HG02852 (cell line): ENCODE measurements around the gene PRRT1B.
"Not testable (repeated sequence)": the region's sequence is repeated elsewhere in the genome, so short reads cannot be mapped to it uniquely, and the experiment has no call there.

ENCODE experiments used
- ATAC-seq: cut with Tn5 transposase; IDR thresholded peaks from one replicate; pipeline ENCODE4 v1.9.1; 2021; ENCODE audit warnings: mild to moderate bottlenecking, moderate library complexity; ENCODE audit not compliant: unreplicated experiment

Gene PRRT1B

DNA sequence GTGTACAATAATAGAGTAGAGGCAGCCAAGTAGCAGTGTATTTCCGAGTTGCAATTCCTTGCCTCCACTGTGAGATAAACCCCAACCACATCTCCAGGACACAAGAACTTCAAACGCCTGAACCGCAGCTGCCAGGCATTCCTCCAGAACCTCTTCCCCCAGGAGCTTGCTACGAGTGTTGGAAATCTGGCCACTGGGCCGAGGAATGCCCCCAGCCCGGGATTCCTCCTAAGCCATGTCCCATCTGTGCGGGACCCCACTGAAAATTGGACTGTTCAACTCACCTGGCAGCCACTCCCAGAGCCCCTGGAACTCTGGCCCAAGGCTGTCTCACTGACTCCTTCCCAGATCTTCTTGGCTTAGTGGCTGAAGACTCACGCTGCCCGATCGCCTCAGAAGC, 3.9 kb downstream of the PRRT1B start:
- ATAC-seq, result not testable (repeated sequence)

DNA sequence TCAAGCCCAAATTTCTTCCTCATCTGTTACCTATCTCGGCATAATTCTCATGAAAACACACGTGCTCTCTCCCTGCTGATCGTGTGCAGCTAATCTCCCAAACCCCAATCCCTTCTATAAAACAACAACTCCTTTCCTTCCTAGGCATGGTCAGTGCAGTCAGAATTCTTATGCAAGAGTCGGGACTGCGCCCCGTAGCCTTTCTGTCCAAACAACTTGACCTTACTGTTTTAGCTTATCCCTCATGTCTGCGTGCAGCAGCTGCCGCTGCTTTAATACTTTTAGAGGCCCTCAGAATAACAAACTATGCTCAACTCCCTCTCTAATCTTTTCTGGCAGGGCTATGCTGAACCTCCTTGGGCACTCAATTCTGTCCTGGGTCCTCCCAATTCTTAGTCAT, 5.1 kb downstream of the PRRT1B start:
- not testable (repeated sequence) for ATAC-seq

DNA sequence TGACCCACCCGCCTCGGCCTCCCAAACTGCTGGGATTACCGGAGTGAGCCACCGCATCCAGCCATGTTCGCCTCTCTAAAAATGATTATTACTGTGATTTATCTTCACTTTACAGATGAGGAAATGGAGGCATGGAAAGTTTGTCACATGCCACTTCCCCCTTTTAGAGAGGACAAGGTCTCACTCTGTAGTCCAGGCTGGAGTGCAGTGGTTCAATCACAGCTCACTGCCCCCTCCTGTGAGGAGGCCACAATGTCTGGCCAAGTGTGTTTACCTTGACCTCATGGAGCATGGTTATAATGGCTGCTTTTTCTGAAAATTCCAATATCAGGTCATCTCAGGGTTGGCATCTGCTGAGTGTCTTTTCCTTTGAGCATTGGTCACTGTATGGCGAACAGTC, 6.7 kb downstream of the PRRT1B start:
- ATAC-seq, result no peak

DNA sequence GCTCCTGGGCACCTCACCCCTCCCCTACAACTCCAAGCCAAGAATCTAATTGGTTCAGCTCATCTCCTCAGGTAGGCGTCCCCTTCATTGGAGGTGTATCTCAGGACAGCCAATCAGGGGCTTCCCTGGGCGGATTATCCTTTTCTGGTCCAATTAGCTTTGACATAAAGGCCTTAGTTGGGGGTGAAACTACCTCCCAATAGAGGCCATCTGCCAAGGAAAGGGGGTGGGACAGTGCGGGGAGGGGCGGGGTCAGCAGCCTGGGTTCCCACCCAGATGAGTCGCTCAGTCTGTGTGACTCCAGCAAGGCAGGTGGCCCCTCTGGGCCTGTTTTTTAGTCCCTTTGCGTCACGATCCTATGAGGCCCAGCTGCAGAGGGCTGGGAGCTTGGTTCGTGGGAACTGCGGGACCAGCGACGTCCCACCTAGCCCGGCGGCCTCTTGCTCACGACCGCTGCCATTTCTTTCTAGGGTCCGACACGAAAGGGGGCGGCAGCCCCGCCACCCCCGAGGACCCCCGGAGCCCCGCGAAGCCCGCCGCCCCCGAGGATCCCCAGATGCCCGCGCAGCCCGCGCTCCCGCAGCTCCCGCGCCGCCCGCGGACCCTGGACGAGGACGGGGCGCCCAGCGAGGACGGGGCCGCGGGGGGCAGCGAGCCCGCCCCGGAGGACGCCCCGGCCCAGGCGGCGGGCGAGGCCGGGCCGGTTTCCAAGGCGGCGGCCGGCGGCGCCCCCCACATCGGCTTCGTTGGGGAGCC, 8.9 kb downstream of the PRRT1B start:
- no peak for ATAC-seq

DNA sequence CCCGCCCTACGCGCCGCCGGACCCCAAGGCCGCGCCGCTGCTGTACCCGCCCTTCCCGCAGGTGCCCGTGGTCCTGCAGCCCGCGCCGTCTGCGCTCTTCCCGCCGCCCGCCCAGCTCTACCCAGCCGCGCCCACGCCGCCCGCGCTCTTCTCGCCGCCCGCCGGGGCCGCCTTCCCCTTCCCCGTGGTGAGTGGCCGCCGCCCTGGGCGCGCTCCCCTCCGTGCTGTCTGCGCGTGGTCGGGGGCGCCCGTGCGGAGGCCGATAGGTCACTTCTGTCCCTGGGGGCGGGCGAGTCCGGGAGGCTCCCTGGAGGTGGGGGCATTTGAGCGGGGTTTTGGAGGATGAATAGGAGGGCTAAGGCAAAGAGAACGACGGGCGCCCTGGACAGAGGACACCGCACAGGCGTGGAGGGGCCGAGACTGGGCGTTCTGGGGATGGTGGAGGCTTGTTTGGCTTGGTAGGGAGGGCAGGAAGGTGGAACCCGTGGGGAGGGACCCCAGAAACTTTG, 9.6 kb downstream of the PRRT1B start:
- ATAC-seq, result no peak

DNA sequence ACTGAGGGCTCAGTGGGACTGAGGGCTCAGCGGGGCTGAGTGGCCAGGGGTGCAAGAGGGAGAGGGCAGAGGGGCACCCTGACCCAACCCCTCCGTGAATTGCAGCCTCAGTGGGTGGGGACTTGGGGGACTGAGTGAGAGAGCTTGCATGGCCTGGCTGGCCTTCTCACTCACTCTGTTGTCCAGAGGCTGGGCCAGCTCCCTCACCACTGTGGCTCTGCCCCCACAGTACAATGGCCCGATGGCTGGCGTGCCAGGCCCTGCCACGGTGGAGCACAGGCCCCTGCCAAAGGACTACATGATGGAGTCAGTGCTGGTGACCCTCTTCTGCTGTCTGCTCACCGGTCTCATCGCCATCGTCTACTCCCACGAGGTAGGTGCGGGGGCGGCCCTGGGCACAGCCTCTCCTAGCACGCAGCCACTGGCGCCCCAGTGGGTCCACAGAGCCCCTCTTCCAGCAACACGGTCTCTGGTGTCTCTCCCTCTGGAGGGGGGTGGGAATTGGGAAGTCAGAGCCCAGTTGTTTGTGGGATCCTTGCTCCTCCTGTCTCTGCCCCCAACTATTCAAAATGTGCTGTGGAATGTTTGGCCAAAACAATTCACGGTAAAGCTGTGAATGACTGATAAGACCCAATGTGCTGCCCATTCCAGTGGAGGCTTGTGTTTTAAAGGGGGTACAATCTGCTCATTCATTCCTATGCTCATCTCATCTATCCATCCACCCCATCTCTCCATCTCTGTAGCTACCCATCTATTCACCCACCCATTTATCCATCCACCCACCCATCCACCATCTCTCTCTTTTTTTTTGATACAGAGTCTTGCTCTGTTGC, 10.7 kb downstream of the PRRT1B start:
- ATAC-seq, result no peak

DNA sequence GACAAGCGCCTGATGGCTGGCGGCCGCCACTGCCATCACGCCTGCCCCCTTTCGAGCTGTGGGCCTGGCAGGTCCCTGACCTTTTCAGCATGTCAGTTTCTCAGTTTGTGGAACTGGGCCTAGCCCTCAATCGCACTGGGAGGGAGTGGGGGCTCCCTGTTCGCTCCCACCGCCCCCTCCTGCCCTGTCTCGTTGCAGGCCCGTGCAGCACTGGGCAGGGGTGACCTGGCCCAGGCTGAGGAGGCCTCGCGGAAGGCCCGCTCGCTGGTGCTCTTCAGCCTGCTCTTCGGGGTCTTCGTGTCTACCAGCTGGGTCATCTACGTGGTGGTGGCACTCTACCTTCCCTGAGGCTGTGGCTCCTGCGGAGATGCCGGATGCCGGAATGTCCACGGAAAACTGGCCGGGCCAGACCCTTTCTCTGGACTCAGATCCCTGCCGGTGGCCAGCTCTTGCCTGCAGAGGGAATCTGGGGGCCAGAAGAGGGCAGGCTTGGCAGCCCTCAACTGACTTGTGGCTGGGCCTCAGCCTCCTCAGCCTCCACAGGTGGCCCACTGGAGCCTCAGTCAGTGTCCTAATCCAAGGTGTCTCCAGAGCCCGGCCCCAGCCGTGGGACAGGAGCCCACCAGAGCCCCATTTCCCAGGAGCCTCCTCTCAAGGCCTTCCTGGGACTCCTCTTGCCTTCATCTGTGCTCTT, 12.7 kb downstream of the PRRT1B start:
- ATAC-seq, result no peak

DNA sequence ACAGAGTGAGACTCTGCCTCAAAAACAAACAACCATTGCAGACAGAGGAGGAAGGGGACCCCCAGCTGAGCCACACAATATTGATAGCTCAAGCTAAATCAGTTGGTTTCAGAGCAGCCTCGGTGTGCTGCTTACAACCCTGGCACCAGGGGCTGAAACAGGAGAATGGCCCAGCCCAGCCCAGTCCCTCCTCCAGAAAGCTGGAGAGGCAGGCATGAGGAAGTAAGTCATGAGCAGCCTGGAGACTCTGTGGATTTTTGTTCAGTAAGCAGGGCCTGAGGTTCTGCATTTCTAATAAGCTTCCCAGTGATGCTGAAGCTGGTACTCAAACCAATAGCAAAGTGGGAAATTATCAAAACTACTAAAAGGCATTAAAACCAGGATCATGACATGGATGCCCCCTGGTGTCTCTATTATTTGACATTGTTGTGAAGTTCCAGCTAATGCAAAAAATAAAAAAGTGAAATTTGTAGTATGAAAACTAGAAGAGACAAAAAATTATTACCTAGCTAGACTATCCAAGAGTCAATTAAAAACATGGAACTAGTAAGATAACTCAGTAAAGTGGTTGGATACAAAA, 14.2 kb downstream of the PRRT1B start:
- ATAC-seq, result no peak

DNA sequence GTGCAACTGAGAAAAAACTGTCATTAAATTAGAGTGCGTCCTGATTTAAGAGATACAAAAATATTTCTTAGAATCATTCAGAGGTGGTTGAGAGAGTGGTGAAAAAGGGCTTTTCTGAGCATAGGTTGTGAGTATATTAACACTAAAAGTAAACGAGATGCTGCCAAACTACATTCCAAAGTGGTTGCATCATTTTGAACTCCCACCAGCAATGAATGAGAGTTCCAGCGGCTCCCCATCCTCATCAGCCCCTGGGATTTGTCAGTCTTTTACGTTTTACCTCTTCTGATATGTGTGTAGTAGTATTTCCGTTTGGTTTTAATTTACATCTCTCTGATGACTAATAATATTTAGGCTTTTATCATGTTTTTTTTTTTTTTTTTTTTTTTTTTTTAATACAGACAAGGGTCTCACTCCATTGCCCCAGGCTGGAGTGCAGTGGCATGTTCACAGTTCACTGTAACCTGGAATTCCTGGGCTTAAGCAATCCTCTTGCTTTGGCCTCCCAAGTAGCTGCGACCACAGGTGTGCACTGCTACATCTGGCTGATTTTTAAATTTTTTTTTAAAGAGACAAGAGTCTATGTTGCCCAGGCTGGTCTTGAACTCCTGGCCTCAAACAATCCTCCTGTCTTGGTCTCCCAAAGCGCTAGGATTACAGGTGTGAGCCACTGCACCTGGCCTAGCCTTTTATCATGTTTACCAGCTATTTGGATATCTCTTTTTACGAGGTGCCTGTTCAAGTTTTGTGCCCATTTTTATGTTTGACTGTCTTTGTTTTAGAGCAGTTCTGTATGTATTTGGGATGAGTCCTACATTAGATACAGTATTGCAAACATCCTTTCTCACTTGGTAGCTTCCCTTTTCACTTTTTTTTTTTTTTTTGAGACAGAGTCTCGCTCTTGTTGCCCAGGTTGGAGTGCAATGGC, 17.0 kb downstream of the PRRT1B start:
- ATAC-seq, result no peak

DNA sequence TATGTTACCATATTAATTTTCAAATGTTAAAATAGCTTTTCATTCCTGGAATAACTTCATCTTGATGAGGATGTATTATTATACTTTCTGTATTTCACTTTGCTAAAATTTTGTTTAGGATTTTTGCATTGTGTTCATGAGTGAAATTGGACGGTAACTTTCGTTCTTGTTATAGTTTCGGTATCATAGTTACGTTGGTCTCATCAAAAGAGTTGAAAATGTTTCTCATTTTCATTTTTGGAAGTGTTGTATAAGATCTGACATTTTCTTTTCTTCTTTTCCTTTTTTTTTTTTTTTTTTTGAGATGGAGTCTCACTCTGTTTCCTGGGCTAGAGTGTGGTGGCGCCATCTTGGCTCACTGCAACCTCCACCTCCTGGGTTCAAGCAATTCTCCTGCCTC, 20.0 kb downstream of the PRRT1B start:
- ATAC-seq, result no peak

DNA sequence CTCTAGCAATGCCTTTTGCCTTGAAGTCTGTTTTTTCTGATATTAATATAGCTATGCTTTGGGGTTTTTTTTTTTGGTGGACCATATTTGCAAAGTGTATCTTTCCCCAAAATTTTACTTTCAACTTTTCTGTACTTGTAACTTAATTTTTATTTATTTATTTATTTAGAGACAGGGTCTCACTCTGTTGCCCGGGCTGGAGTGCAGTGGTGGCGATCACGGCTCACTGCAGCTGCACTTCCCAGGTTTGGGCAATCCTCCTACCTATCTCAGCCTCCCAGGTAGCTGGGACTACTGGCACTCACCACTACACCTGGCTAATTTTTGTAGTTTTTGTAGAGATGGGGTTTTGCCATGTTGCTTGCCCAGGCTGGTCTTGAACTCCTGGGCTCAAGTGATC, 20.8 kb downstream of the PRRT1B start:
- no peak for ATAC-seq

DNA sequence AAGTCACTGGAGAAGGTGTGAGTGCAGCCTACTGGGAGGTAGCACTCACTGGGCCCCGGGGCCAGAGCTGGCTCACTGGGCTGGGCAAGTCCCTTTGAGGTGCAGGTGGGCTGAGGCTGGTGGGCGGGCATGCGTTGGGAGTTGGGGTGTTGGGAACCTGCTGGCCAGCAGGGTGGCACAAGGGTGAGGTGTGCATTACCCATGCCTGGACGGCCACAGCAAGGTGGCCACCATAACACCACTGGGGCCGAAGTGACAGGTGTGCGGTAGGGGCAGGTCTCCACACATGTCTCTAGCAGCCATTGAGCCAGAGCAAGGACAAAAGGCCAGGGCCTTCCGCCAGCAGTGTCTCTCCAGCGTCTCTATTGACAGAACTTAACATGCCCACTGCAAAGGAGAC, 22.6 kb downstream of the PRRT1B start:
- no peak for ATAC-seq

DNA sequence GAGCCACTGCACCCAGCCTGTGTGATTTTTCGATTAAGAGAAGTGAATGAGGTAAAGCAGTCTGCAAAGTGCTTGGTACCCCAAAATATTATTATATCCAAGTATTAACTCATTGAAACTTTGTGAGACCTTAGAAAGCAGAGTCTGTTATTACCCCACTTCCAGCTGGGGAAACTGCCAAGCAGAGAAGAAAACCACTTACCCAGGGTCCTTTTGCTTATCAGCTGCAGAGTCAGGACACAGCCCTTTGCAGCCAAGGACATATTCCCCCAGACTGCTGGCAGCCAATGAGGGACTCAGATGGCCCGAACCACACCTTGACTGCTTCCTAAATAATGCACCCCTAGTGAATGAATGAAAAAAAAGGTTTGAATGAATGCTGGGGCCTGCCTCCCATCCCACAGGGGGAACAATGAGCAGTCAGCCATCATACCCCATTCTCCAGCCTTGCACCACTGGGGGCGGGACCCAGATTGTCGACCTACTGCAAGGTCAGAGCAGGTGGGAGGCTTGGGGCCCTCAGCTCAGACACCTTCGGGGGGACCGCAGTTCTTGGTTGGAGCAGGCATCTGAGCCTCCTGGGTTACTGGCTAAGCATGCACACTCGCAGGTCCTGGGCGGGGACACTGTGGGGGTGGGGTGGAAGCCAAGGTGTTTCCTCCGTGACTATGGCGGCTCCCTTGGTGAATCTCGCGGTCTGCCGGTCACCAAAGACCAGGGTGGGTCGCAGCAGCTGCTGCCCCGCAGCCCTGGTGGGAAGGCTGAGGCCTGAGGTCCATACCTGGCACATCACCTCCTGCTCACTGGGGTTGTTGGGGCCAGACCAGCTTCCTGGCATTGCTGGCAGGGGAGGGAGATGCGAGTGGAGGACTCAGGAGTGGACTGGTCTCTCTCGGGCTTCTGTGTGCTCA, 29.7 kb downstream of the PRRT1B start:
- ATAC-seq, result no peak

DNA sequence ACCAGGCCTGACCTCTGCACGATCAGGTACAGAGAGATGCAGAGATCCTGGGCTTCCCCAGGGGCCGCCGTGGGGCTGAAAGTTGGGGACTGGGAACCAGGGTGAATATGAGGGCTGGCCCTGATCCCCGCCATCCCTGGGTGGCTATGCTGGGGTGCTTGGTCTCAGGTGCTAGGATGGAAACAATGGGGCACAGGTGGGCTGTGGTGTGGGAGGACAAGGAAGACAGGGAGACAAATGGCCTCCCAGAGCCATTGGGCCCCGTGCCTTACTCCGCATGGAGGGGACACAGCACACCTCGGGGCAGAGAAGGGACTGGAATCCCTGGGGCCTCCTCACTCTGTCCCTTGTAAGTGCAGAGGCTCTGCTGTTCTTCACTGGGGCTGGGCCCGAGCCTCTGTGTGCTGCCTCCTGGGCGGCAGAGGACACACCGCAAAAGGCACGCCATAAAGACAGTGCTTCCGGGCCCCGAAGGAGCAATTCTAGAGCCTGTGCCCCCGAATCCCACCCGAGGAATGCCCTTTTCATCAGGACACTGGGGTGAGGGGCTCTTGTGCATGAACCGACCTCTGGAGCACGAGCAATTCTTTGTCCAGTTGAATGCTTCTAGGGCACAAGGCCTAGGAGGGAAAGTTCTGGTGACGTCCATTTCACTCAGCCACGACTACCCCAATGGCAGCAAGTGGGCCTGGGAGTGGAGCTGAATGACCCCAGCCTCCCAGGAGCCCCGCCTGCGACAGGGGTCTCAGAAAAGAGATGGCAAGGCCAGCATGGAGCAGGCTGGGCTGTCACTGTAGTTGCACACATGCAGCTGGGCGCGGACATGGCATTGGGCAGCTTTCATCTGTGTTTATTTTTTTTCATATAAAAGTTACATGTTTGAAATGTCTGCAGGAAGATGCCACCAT, 30.9 kb downstream of the PRRT1B start:
- ATAC-seq, result no peak

DNA sequence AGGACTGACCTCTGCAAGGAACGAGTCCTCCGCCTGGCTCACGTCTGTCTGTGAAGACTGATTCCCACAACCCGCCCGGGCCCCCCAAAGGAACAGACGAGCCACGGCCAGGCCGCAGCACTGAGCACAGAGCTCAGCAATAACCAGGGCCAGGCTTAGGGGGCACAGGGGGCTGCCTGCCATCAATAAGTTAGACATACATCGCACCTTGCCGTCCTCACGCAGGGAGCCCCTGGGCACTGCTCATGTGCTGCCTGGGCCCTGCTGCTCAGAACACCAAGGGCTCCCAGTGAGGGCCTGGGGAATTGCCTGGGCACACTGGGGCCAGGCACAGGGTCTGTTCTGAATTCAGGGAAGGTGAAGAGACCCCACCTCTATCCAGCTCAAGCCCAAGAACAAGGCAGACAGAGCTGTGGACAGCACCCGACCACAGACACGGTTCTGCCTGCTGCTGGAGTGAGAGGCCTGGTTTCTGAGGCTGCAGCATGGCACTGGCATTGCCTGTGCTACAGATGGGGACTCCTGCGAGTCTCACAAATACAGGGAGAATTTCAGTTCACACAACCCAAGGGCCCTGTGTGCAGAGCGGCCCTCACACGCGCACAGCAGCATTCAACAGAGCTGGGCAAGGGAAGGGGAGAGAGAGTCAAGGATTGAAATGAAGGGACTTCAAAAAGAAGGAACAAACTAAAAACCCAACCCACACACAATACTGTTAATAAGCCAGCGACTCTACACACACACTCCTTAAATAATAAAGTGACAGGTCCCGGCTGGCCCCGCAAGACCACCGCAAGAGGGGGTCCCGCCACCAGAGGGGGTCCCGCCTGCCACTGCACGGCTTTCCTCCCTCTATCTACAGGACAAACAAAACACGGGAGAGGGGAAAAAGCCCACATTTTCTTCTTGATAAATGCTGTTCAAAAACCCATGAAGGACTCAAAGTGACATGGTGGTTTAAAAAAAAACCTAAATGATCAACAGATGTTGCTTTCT, 32.0 kb downstream of the PRRT1B start:
- ATAC-seq, result no peak

DNA sequence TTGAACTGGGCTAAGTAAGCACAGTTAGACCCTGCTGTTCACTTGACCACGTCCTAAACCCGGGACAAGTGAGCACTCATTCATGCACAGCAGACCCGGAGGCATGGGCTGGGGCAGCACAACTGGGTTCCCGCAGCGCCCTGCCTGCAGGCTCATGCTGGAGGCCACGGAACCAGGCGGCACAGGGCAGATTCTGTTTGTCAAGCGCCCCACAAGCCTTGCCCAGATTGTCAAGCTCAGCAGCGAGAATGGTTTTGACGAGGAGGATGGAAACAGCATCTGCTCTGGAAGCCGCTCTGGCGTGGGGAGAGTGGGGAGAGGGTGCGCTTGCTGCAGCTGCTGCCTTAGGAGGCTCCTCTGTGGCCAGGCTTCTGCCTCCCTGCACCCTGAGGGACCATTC, 32.7 kb downstream of the PRRT1B start:
- no peak for ATAC-seq
